Body of pancreas (tissue), 4 donors: ENCODE data around the gene RUFY3. TPM values are rescaled to one million over a fixed set of nuclear protein-coding genes. Genes with fewer than 3 reads are reported as not detected.
A peak's percentile ranks its signal among the peaks of the same experiment; 100 is the strongest.
"Not testable (repeated sequence)": the region's sequence is repeated elsewhere in the genome, so short reads cannot be mapped to it uniquely, and the experiment has no call there.

ENCODE experiments used
- ATAC-seq: fragments of 150-250 bp; one replicate; pipeline ENCODE4 v1.9.1; 2016
- DNase-seq, 4 donors: peaks; one replicate each; pipeline ENCODE4 v3.0.0-alpha.2; 2019
- H3K27ac ChIP-seq, 4 donors: fragments of 200-600 bp; sonication (generic); 1 replicate in 3 of 4; 2 replicates in 1 of 4; pipeline versions ENCODE4 v1.5.1 to v1.6.1; 2016 to 2019; ENCODE audit warnings: mild to moderate bottlenecking in 1 of 4, mixed read lengths in 1 of 4, moderate library complexity in 1 of 4
- H3K27me3 ChIP-seq, 2 donors: fragments of 200-600 bp; sonication (generic); one replicate each; pipeline ENCODE4 v1.6.0; 2016; ENCODE audit warnings: mild to moderate bottlenecking in 1 of 2
- H3K36me3 ChIP-seq, 2 donors: fragments of 200-600 bp; sonication (generic); replicated peaks in 1 of 2; 2 replicates each; pipeline ENCODE4 v1.5.1; 2016; ENCODE audit warnings: low read depth in 2 of 2; ENCODE audit not compliant: insufficient read depth in 1 of 2
- H3K4me1 ChIP-seq: fragments of 200-600 bp; sonication (generic); one replicate; pipeline ENCODE4 v1.6.0; 2016
- H3K4me3 ChIP-seq, 2 donors: fragments of 200-600 bp; sonication (generic); 1 replicate in 1 of 2; 2 replicates in 1 of 2; pipeline ENCODE4 v1.5.1; 2016 to 2019
- H3K9me3 ChIP-seq, 3 donors: fragments of 200-600 bp; sonication (generic); 1 replicate in 2 of 3; 2 replicates in 1 of 3; pipeline ENCODE4 v1.5.1; 2016
- CTCF ChIP-seq, 7 experiments: fragments of 450-650 bp in 4 of 7; fragments of 200-600 bp in 3 of 7; sonication (generic) in 3 of 7; IDR thresholded peaks; one replicate each; pipeline ENCODE4 v1.5.1; 2016 to 2019; ENCODE audit warnings: antibody characterized with exemption in 7 of 7
- POLR2A ChIP-seq, 3 donors: fragments of 450-650 bp; IDR thresholded peaks; one replicate each; pipeline ENCODE4 v1.6.1; 2016; ENCODE audit warnings: antibody characterized with exemption in 3 of 3, mild to moderate bottlenecking in 2 of 3
- WGBS, 2 donors: methylation state at CpG; one replicate each; pipeline ENCODE4 v1.1.5; 2017; 5-methylcytosine and 5-hydroxymethylcytosine counted together
- intact Hi-C: fragments of 100-400 bp; cut with DNase I; formaldehyde crosslinking; loops from one replicate; pipeline ENCODE4 v1.15.1; 2023
- total RNA-seq, 2 donors: library from RNA; depleted of rRNA; stranded (reverse); fragments of >200 nt; gene quantifications; one replicate each; pipeline ENCODE4 v1.1.0, GENCODE V29; 2016

RUFY3 gene
- total RNA-seq, 2 donors from 2014 or later, result 46.4 to 62.6 TPM

DNA sequence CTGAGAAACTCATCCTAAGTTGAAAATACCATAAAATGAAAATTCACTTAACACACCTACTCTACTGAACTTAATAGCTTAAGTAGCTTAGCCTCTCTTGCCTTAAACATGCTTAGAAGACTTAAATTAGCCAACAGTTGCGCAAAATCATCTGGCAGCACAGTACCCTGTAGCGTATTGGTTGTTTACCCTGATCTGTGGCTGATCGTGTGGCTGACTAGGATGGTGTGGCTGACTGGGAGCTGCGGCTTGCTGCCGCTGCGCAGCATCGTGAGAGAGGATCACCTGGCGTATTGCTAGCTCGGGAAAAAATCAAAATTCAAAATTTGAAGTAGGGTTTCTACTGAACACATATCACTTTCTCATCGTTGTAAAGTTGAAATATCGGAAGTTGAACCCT, 6.3 kb downstream of the RUFY3 start:
- H3K36me3 ChIP-seq, result no peaks in the 10 kb centered on the region
- H3K4me3 ChIP-seq, result no peak overlapping the region
- intact Hi-C loops, result no loop called here
- H3K9me3 ChIP-seq, result no peaks in the 10 kb centered on the region
- TF ChIP-seq POLR2A (IDR thresholded peaks at IDR 0.05), result no peak
- TF ChIP-seq CTCF (IDR thresholded peaks at IDR 0.05), result no peak
- H3K4me1 ChIP-seq, result peaks cover 5% of the 10 kb centered on the region
- no peaks in the 10 kb centered on the region for H3K27me3 ChIP-seq
- H3K27ac ChIP-seq, result no peak overlapping the region
- DNase-seq (no peak), ATAC-seq (no peak)
- 84 to 94% methylated on average over 11 of the region's 11 CpGs for WGBS, 2 donors

DNA sequence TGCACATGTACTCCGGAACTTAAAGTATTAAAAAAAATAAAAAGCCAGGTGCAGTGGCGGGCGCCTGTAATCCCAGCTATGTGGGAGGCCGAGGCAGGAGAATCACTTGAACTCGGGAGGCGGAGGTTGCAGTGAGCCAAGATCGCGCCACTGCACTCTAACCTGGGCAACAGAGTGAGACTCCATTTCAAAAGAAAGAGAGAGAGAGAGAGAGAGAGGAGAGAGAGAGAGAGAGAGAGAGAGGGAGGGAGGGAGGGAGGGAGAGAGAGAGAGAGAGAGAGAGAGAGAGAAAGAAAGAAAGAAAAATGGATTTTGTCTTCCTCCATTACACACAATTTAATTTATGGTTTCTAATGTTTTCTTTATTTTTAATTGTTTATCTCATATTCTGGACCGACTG, 11.1 kb downstream of the RUFY3 start:
- DNase-seq, H3K4me3 ChIP-seq, intact Hi-C loops, H3K9me3 ChIP-seq, ATAC-seq, H3K36me3 ChIP-seq, H3K27me3 ChIP-seq, H3K27ac ChIP-seq: not testable (repeated sequence)
- WGBS, 2 donors, result 91% methylated on average over 9 of the region's 9 CpGs
- peaks cover 20% of the 10 kb centered on the region for H3K4me1 ChIP-seq

DNA sequence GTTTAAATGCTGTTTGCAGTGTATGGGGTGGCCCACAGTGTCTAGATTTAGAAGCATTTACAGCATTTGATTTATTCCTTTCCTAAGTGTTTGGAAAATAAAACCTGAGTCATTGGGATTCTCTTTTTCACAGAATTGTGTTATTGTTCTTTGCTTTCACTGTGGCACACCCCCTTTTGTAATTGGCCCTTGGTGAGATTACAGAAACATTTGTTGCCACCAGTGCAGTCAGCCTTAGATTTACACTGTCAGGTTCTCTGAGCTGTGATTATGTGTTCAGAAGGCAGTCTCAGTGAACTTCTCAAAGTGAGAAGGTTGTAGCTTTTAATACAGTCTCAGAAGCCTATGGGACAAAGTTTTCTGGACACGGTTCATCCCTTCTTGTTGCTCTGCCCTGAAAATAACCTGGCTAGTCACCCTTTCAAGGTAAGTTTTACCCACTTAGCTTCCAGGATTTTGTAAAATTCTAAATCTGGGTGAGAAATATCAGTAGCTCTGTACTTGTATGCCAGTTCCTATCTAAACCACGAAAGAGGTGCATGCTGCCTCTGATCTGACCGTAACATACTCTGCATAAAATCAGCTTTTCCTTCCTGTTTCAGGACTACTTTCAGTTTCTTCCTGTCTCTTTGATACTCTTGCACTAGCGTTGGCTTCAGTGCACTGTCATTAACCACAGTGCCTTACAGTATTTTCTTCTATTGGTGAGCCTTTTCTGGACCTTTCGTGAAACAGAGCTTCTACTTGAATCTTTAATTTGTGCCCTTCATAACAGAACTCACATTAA, 12.6 kb downstream of the RUFY3 start:
- WGBS, 2 donors, result 0% methylated on average over 5 of the region's 5 CpGs
- H3K4me3 ChIP-seq, result no peak overlapping the region
- DNase-seq, result peak in 3 of 4 donors; percentile 24 to 40 (median 33)
- intact Hi-C loops, result no loop called here
- H3K27me3 ChIP-seq, result no peaks in the 10 kb centered on the region
- H3K36me3 ChIP-seq, result no peaks in the 10 kb centered on the region
- ATAC-seq, result peak; percentile 89
- H3K9me3 ChIP-seq, result no peaks in the 10 kb centered on the region
- H3K4me1 ChIP-seq, result peaks cover 20% of the 10 kb centered on the region
- TF ChIP-seq CTCF (IDR thresholded peaks at IDR 0.05), result no peak
- peak in 2 of 3 donors; percentile 42 to 44 for TF ChIP-seq POLR2A (IDR thresholded peaks at IDR 0.05)
- peak overlapping the region; percentile 68 to 83 (median 77) for H3K27ac ChIP-seq

- WGBS, 2 donors, result 4 to 7% methylated on average over 3 of the region's 3 CpGs
- no peaks in the 10 kb centered on the region for H3K36me3 ChIP-seq
- no peak for ATAC-seq
- no peaks in the 10 kb centered on the region for H3K9me3 ChIP-seq
- no peak overlapping the region for H3K4me3 ChIP-seq
- TF ChIP-seq CTCF (IDR thresholded peaks at IDR 0.05) (no peak), POLR2A (IDR thresholded peaks at IDR 0.05) (no peak)
- peaks cover 24% of the 10 kb centered on the region for H3K4me1 ChIP-seq
- intact Hi-C loops, result no loop called here
- no peak for DNase-seq
- H3K27me3 ChIP-seq, result no peaks in the 10 kb centered on the region
- peak overlapping the region; percentile 68 to 83 (median 77) for H3K27ac ChIP-seq
These were observed 13.2 kb downstream of the RUFY3 start for GRCh38 chr4:70734971-70735370.

DNA sequence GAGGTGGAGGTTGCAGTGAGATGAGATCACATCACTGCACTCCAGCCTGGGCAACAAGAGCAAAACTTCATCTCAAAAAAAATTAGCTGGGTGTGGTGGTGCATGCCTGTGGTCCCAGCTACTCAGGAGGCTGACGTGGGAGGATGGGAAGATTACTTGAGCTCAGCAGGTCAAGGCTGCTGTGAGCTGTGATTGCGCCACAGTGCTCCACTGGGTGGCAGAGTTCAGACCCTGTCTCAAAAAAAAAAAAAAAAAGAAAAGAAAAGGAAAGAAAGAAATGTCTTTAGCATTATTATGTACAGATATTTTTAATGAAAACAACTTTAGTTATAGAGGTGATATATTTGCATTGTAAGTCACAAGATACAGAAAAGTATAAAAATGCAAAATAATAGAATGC, 14.2 kb downstream of the RUFY3 start:
- intact Hi-C loops, H3K4me3 ChIP-seq, H3K9me3 ChIP-seq, ATAC-seq, H3K36me3 ChIP-seq, H3K27me3 ChIP-seq: not testable (repeated sequence)
- DNase-seq, result peak in 3 of 4 donors; percentile 26 to 36 (median 36)
- peaks cover 27% of the 10 kb centered on the region for H3K4me1 ChIP-seq
- peak in 3 of 7 experiments; percentile 4 to 25 (median 7) for TF ChIP-seq CTCF (IDR thresholded peaks at IDR 0.05)
- peak overlapping the region in 1 of 4 donors; percentile 79 for H3K27ac ChIP-seq
- WGBS, 2 donors, result 60 to 65% methylated on average over 2 of the region's 2 CpGs
